ENCODE results near the gene SERPINI1. TPM values are rescaled to one million over a fixed set of nuclear protein-coding genes. Genes with fewer than 3 reads are reported as not detected.

The SERPINI1 gene
- polyA plus RNA-seq, 1 experiment, result 0.91 TPM

DNA sequence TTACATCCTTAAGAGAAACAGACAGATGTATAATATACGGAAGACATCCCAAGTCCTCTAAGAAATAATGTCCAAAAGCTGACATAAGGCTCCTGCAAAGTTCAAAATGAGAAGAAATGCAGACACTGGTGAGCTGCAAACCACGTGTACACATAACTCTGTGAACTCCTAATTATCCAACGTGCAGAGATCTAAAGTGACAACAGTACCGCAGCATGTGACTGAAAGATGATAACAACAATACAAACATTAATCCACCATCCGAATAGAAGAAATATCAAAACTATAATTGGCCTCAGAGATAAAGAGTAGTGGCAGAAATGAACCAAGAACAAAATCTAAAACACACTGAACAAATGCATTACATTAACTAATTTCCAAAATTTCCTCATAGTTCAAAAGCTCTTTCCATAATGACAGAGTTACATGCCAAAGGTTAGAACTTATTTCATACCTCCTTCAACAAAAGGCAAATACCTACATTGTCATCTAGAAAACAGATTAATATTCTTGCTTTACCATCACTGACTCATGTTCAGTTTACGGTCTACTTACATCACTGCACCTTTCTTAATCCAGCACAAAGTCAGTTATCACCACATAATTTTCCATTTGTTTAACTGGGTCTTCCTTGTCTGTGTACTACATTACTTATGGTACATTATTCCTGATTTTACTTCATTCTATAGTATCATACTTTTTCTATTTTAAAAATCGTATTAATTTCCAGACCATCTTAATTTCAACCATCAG is 3.0 kb upstream of the SERPINI1 start:
- TF ChIP-seq, protein P1, sequence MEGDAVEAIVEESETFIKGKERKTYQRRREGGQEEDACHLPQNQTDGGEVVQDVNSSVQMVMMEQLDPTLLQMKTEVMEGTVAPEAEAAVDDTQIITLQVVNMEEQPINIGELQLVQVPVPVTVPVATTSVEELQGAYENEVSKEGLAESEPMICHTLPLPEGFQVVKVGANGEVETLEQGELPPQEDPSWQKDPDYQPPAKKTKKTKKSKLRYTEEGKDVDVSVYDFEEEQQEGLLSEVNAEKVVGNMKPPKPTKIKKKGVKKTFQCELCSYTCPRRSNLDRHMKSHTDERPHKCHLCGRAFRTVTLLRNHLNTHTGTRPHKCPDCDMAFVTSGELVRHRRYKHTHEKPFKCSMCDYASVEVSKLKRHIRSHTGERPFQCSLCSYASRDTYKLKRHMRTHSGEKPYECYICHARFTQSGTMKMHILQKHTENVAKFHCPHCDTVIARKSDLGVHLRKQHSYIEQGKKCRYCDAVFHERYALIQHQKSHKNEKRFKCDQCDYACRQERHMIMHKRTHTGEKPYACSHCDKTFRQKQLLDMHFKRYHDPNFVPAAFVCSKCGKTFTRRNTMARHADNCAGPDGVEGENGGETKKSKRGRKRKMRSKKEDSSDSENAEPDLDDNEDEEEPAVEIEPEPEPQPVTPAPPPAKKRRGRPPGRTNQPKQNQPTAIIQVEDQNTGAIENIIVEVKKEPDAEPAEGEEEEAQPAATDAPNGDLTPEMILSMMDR (IDR thresholded peaks at IDR 0.05; ENCODE audit: insufficient read depth, low read depth, low read length), result no peak
- H3K27me3 ChIP-seq (ENCODE audit: control insufficient read depth, insufficient read depth, low read length), result no peaks in the 10 kb centered on the region
- no peak overlapping the region for H3K4me3 ChIP-seq (ENCODE audit: low read depth, low read length)
- no peak for DNase-seq (ENCODE audit: low read depth)
- POLR2A ChIA-PET, result no interaction called here
- no peaks in the 10 kb centered on the region for H3K36me3 ChIP-seq (ENCODE audit: control insufficient read depth, insufficient read depth, low read length)
- CTCF ChIA-PET, result no interaction called here

- H3K4me3 ChIP-seq (ENCODE audit: low read depth, low read length), result peak overlapping the region; percentile 96
- TF ChIP-seq, protein P1 (IDR thresholded peaks at IDR 0.05; ENCODE audit: insufficient read depth, low read depth, low read length), result no peak
- ChIA-PET CTCF (no interaction called here), POLR2A (no interaction called here)
- DNase-seq (ENCODE audit: low read depth), result no peak
- H3K36me3 ChIP-seq (ENCODE audit: control insufficient read depth, insufficient read depth, low read length), result no peaks in the 10 kb centered on the region
- H3K27me3 ChIP-seq (ENCODE audit: control insufficient read depth, insufficient read depth, low read length), result no peaks in the 10 kb centered on the region
Measured at GRCh38 chr3:167733961-167734497, 1.5 kb upstream of the SERPINI1 start.

DNA sequence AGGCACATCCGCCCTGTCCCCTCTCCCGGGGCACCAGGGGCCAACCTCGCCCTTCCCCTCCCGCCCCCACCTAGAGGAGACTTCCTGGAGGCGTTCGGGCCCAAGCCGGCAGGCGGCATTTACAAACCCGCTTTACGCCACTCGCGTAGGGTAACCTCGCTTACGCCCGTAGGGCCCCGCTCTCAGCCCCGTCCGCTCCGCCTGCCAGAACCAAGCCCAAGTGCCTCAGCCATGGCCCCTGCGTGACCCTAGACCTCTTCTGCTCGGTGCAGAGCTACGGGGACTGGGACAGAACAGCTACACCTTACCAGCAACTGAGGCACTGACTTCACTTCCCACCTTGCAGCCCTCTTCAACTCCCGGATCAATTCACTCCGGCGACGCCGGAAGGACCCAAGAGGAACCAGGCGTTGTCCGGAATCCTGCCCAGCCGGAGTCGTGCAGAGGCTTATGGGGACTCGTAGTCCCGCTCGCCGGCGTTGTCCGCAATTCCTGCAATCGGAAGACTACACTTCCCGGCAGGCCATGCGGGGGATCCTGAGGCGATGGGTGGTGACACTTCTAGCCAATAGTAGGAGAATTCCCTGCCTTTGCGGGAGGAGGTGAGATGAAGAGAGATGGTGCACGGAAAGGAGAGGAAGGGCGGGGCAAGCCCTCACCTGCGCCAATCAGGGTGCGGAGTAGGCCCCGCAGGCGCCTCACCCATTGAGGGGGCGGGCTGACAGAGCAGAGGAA is 856 bp upstream of the SERPINI1 start, which contains the start of gene PDCD10:
TSS of gene PDCD10 (minus strand) at position 395 of the 735 bp plus-strand sequence. CDS start 14,735 bp downstream, outside the sequence.
- Histone ChIP-seq H3K36me3 (ENCODE audit: control insufficient read depth, insufficient read depth, low read length) (no peaks in the 10 kb centered on the region), H3K27me3 (ENCODE audit: control insufficient read depth, insufficient read depth, low read length) (no peaks in the 10 kb centered on the region), H3K4me3 (ENCODE audit: low read depth, low read length) (peak within 1 kb of the TSS; percentile 96)
- TF ChIP-seq, protein P1 (IDR thresholded peaks at IDR 0.05; ENCODE audit: insufficient read depth, low read depth, low read length), result no peak; the same call in 1 of the 2 replicates
- POLR2A ChIA-PET, result no interaction called here
- CTCF ChIA-PET, result no interaction called here
- DNase-seq (ENCODE audit: low read depth), result peak; percentile 95

DNA sequence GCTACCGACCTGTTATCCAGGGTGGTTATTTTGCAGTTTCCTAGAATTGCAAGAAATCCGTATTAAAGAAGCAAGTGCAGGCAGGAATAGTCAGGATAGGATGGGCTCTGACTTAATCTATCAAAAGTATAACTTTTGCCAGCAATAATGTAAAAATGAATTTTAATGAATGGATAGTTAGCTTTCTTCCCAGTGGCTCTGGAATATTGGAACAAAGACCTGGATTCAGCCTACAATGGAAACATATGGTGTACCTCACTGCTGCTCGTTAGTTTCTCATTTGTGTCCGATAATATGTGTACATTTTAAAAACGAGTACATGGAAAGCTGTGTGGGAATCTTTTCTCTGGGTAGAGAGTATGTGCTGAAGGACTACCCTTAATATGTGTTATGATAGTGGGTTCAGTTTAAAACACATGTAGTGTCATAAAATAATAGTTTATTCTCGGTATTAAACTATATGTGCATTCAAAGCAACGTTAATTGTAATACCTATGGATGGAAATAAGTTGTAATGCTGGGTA is 805 bp downstream of the SERPINI1 start:
- no peaks in the 10 kb centered on the region for H3K27me3 ChIP-seq (ENCODE audit: control insufficient read depth, insufficient read depth, low read length)
- no peaks in the 10 kb centered on the region for H3K36me3 ChIP-seq (ENCODE audit: control insufficient read depth, insufficient read depth, low read length)
- TF ChIP-seq, protein P1 (IDR thresholded peaks at IDR 0.05; ENCODE audit: insufficient read depth, low read depth, low read length), result no peak
- ChIA-PET POLR2A (no interaction called here), CTCF (interaction anchor here (1.2 kb wide), 1 partner anchor 356 kb away, joined by 3 read pairs; the partner anchor contains the start of gene ZBBX)
- no peak overlapping the region for H3K4me3 ChIP-seq (ENCODE audit: low read depth, low read length)
- DNase-seq (ENCODE audit: low read depth), result no peak

DNA sequence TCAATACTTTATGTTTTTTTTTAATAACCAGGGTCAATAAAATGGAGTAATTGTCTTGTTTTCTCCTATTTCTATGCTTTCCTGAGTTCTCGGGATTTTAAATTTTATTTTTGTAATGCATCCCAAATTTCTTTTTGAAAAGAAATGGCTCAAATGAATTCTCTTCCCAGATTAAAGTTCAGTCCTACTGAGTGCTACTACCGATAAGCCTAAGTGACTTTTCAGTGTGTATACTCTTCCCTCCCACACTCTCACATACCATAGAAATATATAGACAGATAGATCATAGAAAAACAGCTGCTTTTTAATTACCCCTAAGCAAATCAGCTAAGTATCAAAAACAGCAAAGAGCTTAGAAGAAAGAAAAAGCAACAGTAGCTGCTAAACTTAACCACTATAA is 1.5 kb downstream of the SERPINI1 start:
- ChIA-PET POLR2A (no interaction called here), CTCF (no interaction called here)

More for the DNA sequence above, 1.5 kb downstream of the SERPINI1 start:
- Histone ChIP-seq H3K27me3 (ENCODE audit: control insufficient read depth, insufficient read depth, low read length) (no peaks in the 10 kb centered on the region), H3K36me3 (ENCODE audit: control insufficient read depth, insufficient read depth, low read length) (no peaks in the 10 kb centered on the region), H3K4me3 (ENCODE audit: low read depth, low read length) (no peak overlapping the region)
- no peak for DNase-seq (ENCODE audit: low read depth)
- TF ChIP-seq, protein P1 (IDR thresholded peaks at IDR 0.05; ENCODE audit: insufficient read depth, low read depth, low read length), result no peak
